Activated naive CD4-positive, alpha-beta T cell (primary cell): ENCODE results near the gene MAP1LC3A.

ENCODE experiments used
- DNase-seq, 4 experiments: peaks; one replicate each; lab custom pipeline; 2025; lab: John Stamatoyannopoulos, UW

MAP1LC3A gene

GRCh38 chr20:34529742-34530141 lies 28.8 kb upstream of the MAP1LC3A start:
- no peak for DNase-seq

DNA sequence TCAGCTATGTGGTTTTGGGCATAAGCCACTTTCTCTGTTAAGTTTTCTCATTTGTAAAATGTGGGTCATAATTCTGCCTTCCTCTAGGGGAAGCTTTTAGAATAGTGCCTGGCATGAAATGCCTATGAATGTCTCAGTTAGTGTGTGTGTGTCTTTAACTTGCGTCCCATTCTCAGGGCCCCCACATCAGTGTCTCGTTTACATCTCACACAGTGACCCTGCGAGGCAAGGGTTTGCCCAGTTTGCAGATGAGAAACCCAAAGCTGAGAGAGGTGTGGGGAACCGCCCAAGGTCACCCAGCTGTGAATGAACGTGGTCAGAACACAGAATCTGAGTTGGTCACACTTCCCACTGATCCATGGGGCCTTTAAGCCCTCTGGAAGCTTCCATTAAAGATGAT lies 28.2 kb upstream of the MAP1LC3A start:
- DNase-seq = no peak

- DNase-seq = no peak
These were observed 26.8 kb upstream of the MAP1LC3A start for GRCh38 chr20:34531608-34532265.

GRCh38 chr20:34532320-34532719 lies 26.2 kb upstream of the MAP1LC3A start:
- no peak for DNase-seq

GRCh38 chr20:34532756-34533155 lies 25.8 kb upstream of the MAP1LC3A start:
- no peak for DNase-seq

DNA sequence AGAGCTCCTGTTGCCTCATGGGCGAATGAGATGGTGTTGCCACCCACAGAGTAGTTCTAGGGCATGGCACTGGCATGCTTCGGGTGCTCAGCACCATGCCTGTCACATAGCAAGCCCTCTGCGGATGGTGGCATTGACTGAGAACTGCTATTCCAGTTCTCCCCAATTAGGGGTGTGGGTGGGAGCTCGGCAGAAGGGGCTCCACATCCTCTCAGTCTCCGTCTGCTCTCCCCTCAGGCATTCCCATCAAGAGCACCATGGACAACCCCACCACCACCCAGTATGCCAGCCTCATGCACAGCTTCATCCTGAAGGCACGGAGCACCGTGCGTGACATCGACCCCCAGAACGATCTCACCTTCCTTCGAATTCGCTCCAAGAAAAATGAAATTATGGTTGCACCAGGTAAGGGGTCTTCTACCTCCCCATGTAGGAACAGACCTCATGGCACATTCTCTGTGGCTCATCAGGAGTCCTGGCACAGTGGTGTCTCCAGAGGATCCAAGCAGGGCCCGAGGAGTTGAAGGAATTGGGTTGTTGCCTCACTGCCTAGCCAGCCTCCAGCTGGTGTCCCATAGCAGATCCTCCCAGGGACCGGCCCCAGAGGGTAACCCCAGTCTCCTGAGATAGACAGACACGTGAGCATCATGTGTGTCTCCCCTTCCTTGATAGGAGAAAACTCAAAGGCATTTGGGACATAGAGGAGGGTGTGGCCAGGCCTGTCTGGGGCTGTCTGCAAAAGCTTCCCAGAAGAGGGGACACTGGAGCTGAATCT lies 23.9 kb upstream of the MAP1LC3A start:
- no peak for DNase-seq

GRCh38 chr20:34535301-34535840 lies 23.1 kb upstream of the MAP1LC3A start:
- DNase-seq = no peak

DNA sequence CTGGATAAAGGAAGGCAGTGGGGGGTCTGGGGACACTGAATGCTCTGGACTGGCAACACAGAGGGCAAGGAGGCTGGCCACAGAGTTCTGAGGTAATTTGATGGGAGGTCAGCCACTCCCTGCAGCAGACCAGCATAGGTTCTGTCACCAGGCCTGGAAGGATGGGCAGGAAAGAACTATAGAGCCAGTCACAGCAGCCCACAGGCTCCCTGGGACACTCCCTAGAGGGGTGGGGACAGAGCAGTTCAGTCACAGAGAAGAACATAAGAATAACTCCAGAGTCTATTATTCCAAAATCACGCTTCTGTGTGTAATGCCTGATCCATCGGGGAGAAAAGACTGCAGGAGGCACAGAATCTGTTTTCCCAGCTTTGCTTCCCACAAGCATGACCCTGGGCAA lies 22.7 kb upstream of the MAP1LC3A start:
- DNase-seq = no peak

DNA sequence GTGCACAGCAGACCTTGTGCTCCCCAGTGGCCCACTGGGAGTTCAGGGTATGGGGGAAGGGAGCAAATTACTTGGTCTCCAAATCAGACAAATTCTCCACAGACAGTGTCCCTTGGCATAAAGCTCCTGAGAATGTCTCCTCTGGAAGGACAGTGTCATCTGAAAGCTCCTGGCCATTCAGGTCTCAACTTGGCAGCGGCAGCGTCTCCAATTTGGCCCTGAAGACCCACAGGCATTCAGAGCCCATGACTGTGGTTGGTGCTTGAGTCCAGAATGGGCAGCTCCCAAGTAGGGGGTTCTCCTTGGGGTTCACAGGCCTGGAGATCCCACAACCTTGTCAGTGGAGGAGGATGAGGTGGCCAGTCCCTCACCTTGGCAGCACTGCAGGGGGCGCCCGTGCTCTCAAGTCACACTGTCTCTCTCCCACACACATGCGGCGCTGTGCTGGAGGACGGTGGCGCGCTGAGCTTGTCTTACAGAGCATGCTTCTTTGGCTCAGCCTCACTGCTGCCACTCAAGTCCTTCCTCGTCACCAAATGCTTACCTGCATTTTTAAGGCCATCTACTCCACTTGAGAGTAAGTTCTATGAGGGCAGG lies 21.6 kb upstream of the MAP1LC3A start:
- peak in 1 of 4 experiments; percentile 9 for DNase-seq

DNA sequence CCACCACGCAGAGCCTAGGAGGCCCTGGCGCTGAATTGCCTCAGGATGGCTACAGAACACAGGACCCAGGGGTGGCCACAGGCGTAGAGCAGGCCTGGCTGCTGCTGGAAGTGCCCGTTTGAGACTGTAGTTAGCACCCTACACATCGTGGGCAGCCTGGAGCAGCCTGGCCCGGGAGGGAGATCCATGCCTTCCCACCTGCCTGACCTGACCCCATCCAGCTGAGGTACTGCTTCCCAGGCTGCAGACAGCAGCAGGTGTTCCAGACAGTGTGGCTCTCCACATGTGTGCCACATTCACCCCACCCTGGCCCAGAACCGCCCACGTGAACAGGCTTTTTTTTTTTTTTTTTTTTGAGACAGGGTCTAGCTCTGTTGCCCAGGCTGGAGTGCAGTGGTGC lies 20.9 kb upstream of the MAP1LC3A start:
- no peak for DNase-seq

GRCh38 chr20:34538671-34539123 lies 19.8 kb upstream of the MAP1LC3A start:
- DNase-seq = peak in 3 of 4 experiments; percentile 16 to 44 (median 19)

DNA sequence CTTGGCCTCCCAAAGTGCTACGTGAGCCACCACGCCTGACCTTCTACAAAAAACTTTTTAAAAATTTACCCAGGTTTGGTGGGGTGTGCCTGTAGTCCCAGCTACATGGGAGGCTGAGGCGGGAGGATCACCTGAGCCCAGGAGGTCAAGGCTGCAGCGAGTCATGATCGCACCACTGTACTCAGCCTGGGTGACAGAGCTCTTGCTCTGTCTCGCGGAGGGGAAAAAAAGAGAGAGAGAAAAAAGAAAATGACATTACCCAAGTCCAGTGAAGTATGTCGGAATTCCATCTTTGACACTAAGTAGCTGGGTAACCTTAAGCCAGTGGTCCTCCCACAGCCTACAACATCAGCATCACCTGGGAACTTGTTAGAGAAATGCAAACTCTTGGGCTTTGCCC lies 18.8 kb upstream of the MAP1LC3A start:
- no peak for DNase-seq

GRCh38 chr20:34540596-34541263 lies 17.8 kb upstream of the MAP1LC3A start:
- DNase-seq = no peak

- DNase-seq = no peak
These were observed 17.1 kb upstream of the MAP1LC3A start for GRCh38 chr20:34541264-34541901.

DNA sequence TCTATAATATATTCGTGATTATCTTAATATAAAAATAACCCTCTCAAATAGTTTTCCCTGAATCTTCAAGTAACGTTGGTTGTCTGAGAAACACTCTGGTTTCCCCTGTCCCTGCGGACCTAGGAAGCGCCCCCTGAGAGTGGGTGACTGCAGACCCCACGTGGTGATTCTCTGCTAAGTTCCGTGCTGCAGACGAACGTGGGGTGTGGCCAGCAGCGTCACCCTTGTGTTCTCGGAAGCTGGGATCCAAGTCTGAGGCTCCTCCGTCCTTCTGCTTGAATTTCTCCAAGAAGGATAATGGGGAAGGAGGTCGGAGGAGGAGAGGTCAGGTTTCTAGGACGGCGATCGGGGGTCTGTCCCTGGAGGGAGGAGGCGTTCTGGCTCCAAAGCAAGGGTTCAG lies 16.6 kb upstream of the MAP1LC3A start:
- no peak for DNase-seq

GRCh38 chr20:34542439-34542838 lies 16.1 kb upstream of the MAP1LC3A start:
- DNase-seq = no peak

DNA sequence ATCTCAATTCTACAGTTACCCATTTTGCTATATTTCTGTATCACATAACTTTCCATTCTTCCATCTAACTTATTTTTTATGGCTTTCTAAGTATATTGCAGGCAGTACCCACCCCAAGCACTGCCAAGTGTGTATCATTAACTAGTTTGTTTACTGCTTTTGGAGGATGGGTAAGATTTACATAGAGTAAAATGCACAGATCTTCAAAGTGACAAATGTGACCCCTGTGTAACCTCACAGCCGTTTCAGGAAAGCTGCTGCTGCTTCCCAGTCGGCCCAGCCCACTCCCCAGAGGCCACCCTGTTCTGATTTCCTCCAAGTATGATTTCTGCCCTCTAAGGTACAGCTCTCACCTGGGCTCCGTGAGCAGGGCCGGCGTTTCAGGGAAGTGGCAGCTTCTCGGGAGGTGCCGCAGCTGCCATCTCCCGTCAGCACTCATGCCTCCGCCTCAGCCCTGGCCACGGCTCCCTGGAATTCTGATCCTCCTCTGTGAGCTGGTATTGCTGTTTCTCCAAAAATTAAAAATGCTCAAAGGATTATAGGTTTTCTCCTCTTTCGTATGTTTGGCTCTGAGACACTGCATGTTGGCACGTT lies 15.0 kb upstream of the MAP1LC3A start:
- DNase-seq = no peak

DNA sequence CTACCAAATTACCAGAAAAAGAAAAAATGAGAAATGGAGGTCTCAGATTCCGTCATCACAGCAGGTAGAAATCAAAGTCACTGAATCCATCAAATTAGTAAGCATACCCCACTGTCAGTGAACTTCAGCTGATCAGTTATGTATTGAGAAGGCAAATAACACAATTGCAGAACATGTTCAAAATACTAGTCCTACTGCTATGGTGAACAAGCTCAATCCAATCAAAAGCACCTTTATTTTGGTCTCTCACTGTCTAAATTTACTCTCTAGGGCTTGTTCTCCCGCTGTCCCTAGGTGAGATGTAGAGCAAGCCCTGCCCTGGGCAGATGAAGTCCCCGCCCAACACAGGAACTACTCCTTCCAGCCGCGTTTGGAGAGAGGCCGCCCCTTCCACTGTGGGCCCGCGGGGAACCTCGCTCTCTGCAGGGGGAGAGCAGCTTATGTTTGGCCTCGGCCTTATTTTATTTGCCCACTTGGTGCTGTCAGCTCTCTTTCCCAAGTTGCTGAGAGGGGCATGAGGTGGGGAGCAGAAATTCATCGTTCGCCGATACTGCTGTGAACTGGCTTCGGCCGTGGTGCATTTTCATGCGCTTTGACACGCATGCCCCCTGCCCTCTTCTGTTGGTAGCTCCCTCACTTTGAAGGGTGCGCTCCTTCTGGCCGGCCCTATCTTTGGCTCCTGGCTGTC lies 14.3 kb upstream of the MAP1LC3A start:
- peak in 2 of 4 experiments; percentile 21 to 40 for DNase-seq

- DNase-seq = no peak
These were observed 11.8 kb upstream of the MAP1LC3A start for GRCh38 chr20:34546751-34547181.

DNA sequence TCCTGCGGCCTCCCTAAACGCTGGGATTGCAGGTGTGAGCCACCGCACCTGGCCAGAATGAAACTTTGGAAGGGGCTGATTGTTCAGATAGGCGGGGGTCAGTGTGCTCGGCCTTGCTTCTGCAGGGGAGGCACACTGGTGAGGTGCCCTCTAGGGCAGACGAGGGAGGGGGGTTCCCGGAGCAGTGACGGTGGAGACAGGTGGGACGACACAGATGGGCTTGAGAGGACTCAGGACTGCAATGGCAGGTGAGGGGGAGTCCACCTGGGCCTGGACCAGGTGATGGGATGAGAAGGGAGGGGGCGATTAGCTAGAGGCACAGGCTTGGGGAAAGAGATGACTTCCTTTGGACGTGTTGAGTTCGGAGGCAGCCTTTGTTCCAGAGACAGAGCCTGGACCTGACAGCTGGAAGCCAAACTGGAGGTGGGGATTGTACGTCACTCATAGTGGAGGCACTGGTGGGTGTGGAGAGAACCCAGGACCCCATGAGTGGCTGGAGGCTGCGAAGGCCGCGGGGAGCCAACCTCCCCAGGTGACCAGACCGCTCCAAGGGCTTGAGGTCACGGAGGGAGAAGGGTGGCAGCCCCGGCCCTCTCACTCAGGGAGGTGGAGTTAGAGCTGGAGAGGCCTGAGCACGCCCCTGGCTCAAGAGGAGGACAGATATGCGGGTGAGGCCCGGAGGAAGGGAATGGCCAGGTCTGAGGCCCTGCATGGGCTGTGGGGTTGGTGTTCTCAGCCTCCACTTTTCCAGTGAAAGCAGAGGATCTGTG lies 10.5 kb upstream of the MAP1LC3A start:
- DNase-seq = no peak
